ENCODE data around the gene SRSF5. TPM values are rescaled to one million over a fixed set of nuclear protein-coding genes. Genes with fewer than 3 reads are reported as not detected.

The SRSF5 gene
- total RNA-seq, 1 donor from 2014 or later = 304 TPM

DNA sequence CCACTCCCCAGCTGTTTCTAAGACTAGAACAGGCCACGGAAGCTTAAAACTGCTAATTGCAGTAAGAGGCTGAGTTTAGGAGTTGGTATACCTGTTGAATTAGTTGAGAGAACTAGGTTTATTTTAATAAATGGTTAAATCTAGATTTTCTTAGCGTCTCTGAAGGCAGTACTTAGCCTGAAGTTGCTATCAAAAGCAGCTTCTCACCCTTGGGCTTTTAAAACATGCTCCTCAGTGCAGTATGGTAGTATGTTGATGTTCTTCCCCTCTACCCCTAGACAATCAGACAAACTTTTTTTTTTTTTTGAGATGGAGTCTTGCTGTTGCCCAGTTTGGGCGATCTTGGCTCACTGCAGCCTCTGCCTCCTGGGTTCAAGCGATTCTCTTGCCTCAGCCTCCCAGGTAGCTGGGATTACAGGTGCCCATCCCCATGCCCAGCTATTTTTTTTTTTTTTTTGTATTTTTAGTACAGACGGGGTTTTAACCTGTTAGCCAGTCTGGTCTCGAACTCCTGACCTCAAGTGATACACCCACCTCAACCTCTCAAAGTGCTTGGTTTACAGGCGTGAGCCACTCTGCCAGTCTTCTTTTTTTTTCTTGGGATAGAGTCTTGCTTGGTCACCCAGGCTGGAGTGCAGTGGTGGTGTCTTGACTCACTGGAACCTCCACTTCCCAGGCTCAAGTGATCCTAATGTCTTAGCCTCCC lies 6.8 kb downstream of the SRSF5 start:
- Mint-ChIP-seq H3K4me3 (no peak overlapping the region), H3K4me1 (ENCODE audit: low read depth) (peaks cover 61% of the 10 kb centered on the region), H3K27ac (no peak overlapping the region), H3K36me3 (ENCODE audit: low read depth) (peaks cover 72% of the 10 kb centered on the region), H3K9me3 (no peaks in the 10 kb centered on the region), H3K27me3 (ENCODE audit: insufficient read depth) (no peaks in the 10 kb centered on the region)
- intact Hi-C loops (cut with micrococcal nuclease) = no loop called here
- DNase-seq (ENCODE audit: low spot score) = no peak

- intact Hi-C loops (cut with micrococcal nuclease) = no loop called here
- H3K9me3 Mint-ChIP-seq = no peaks in the 10 kb centered on the region
- no peak overlapping the region for H3K4me3 Mint-ChIP-seq
- peaks cover 68% of the 10 kb centered on the region for H3K36me3 Mint-ChIP-seq (ENCODE audit: low read depth)
- no peaks in the 10 kb centered on the region for H3K27me3 Mint-ChIP-seq (ENCODE audit: insufficient read depth)
- H3K27ac Mint-ChIP-seq = no peak overlapping the region
- no peak for DNase-seq (ENCODE audit: low spot score)
- H3K4me1 Mint-ChIP-seq (ENCODE audit: low read depth) = peaks cover 48% of the 10 kb centered on the region
Observed at GRCh38 chr14:69775012-69775411, 8.1 kb downstream of the SRSF5 start.

DNA sequence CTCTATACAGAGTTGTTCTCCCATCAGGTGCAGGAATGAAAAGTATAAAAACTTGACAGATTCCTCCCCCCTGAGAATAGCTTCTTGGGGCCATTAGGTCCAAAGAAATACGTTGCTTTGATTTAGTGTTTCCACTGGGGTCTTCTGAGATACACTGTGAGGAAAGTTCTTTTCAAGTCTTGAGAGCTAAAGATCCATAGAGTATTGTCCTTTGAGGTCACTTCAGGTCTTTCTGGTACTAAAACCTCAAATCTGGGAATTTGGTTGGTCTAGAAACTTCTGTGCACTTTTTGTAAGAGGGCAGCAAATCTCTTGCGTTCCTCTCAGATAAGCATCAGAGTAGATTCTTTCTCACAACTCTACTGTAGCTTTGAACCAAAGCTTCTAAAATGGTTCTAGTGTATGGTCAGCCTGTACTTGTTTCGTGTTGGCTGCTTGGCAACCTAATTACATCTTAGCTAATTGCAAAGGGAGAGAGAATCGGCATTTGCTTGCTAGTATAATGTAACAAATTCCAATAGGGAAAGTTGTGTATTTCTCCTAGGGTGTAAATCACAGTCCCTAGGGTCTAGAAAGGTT lies 10.0 kb downstream of the SRSF5 start:
- Mint-ChIP-seq H3K9me3 (no peaks in the 10 kb centered on the region), H3K4me1 (ENCODE audit: low read depth) (peaks cover 34% of the 10 kb centered on the region), H3K27me3 (ENCODE audit: insufficient read depth) (no peaks in the 10 kb centered on the region), H3K4me3 (peak overlapping the region; percentile 19), H3K36me3 (ENCODE audit: low read depth) (peaks cover 55% of the 10 kb centered on the region), H3K27ac (peak overlapping the region; percentile 19)
- intact Hi-C loops (cut with micrococcal nuclease) = no loop called here
- DNase-seq (ENCODE audit: low spot score) = no peak

GRCh38 chr14:69779088-69779487 lies 12.1 kb downstream of the SRSF5 start:
- no peak for DNase-seq (ENCODE audit: low spot score)

GRCh38 chr14:69780092-69780491 lies 13.2 kb downstream of the SRSF5 start:
- Mint-ChIP-seq H3K27ac (no peak overlapping the region), H3K4me3 (no peak overlapping the region), H3K9me3 (no peaks in the 10 kb centered on the region), H3K4me1 (ENCODE audit: low read depth) (peaks cover 21% of the 10 kb centered on the region), H3K27me3 (ENCODE audit: insufficient read depth) (no peaks in the 10 kb centered on the region), H3K36me3 (ENCODE audit: low read depth) (peaks cover 36% of the 10 kb centered on the region)
- DNase-seq (ENCODE audit: low spot score) = no peak
- intact Hi-C loops (cut with micrococcal nuclease) = no loop called here

More at GRCh38 chr14:69779088-69779487, 12.1 kb downstream of the SRSF5 start:
- Mint-ChIP-seq H3K9me3 (no peaks in the 10 kb centered on the region), H3K27ac (no peak overlapping the region), H3K36me3 (ENCODE audit: low read depth) (peaks cover 39% of the 10 kb centered on the region), H3K4me1 (ENCODE audit: low read depth) (peaks cover 21% of the 10 kb centered on the region), H3K4me3 (no peak overlapping the region), H3K27me3 (ENCODE audit: insufficient read depth) (no peaks in the 10 kb centered on the region)
- intact Hi-C loops (cut with micrococcal nuclease) = no loop called here

DNA sequence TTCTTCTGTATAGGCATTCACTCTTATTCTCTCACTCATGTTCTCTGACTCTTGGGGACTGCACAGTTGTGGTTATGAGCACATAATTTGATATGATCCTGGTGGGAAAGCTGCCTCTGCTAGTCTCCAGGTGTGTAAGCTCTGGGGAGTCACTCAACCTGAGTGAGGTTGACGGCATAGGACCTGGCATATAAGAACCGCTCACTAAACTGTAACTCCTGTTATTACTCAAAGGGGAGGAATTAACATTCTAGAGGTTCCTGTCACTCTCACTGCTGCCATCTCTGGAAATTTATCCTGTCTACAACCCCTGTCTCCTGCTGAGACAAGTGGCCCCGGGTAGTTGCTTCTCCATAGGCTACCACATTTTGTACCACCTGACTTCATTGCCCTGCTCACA lies 14.0 kb downstream of the SRSF5 start:
- peaks cover 29% of the 10 kb centered on the region for H3K36me3 Mint-ChIP-seq (ENCODE audit: low read depth)
- H3K27ac Mint-ChIP-seq = no peak overlapping the region
- no peak overlapping the region for H3K4me3 Mint-ChIP-seq
- intact Hi-C loops (cut with micrococcal nuclease) = no loop called here
- no peak for DNase-seq (ENCODE audit: low spot score)
- H3K9me3 Mint-ChIP-seq = no peaks in the 10 kb centered on the region
- H3K4me1 Mint-ChIP-seq (ENCODE audit: low read depth) = peaks cover 14% of the 10 kb centered on the region
- H3K27me3 Mint-ChIP-seq (ENCODE audit: insufficient read depth) = no peaks in the 10 kb centered on the region

GRCh38 chr14:69784942-69785341 lies 18.0 kb downstream of the SRSF5 start:
- no peak overlapping the region for H3K4me3 Mint-ChIP-seq
- intact Hi-C loops (cut with micrococcal nuclease) = no loop called here
- H3K4me1 Mint-ChIP-seq (ENCODE audit: low read depth) = no peaks in the 10 kb centered on the region
- H3K9me3 Mint-ChIP-seq = no peaks in the 10 kb centered on the region
- no peaks in the 10 kb centered on the region for H3K27me3 Mint-ChIP-seq (ENCODE audit: insufficient read depth)
- H3K36me3 Mint-ChIP-seq (ENCODE audit: low read depth) = peaks cover 1% of the 10 kb centered on the region
- DNase-seq (ENCODE audit: low spot score) = no peak
- no peak overlapping the region for H3K27ac Mint-ChIP-seq

GRCh38 chr14:69786603-69787002 lies 19.7 kb downstream of the SRSF5 start:
- no peaks in the 10 kb centered on the region for H3K4me1 Mint-ChIP-seq (ENCODE audit: low read depth)
- H3K9me3 Mint-ChIP-seq = no peaks in the 10 kb centered on the region
- intact Hi-C loops (cut with micrococcal nuclease) = no loop called here

DNA sequence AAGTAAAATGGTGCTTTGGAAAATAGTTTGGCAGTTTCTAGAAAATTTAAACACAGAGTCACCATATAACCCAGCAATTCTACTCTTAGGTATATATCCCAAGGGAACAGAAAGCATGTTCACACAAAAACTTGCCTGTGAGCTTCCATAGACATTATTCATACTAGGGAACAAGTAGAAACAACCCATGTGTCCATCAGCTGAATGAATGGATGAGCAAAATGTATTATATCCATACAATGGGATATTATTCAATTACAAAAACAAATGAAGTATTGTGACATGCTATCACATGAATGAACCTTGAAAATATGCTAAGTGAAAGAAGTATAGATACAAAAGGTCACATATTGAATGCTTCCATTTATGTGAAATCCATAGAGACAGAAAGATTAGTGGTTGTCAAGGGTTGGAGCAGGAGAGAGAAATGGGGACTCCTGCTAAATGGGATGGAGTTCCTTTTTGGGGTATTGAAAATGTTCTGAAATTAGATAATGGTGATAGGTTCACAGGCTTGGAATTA lies 22.2 kb downstream of the SRSF5 start:
- Mint-ChIP-seq H3K4me3 (no peak overlapping the region), H3K4me1 (ENCODE audit: low read depth) (no peaks in the 10 kb centered on the region), H3K27ac (no peak overlapping the region), H3K27me3 (ENCODE audit: insufficient read depth) (peaks cover 5% of the 10 kb centered on the region), H3K9me3 (no peaks in the 10 kb centered on the region), H3K36me3 (ENCODE audit: low read depth) (no peaks in the 10 kb centered on the region)
- no peak for DNase-seq (ENCODE audit: low spot score)
- intact Hi-C loops (cut with micrococcal nuclease) = no loop called here

More at GRCh38 chr14:69786603-69787002, 19.7 kb downstream of the SRSF5 start:
- no peaks in the 10 kb centered on the region for H3K27me3 Mint-ChIP-seq (ENCODE audit: insufficient read depth)
- no peak for DNase-seq (ENCODE audit: low spot score)
- H3K36me3 Mint-ChIP-seq (ENCODE audit: low read depth) = no peaks in the 10 kb centered on the region
- no peak overlapping the region for H3K4me3 Mint-ChIP-seq
- no peak overlapping the region for H3K27ac Mint-ChIP-seq

DNA sequence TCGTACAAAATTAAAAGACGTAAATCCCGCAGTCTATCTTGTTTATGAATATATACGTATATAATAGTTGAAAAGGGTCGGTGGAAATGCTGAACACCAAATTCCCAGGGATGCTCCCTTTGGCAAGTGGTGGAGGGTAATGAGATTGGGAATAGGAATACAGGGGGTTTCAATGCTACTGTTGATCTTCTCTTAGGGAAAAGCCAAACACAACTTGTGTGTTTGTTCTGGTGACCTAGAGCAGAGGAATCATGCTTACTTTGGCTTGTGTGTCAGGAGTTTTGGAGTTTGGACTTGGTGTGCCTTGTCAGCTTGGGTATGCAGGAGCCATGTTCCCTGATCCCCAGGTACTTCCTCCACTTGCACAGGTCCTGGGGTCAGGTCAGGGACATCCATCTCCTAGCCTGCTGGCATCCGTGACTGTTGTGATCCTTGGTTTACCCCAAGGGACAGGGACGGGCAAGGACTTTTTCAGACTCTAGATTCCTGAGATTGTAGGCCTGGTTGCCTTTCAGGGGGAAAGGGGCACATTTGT lies 26.0 kb downstream of the SRSF5 start:
- no peaks in the 10 kb centered on the region for H3K9me3 Mint-ChIP-seq
- no peak overlapping the region for H3K4me3 Mint-ChIP-seq
- no peak overlapping the region for H3K27ac Mint-ChIP-seq
- intact Hi-C loops (cut with micrococcal nuclease) = no loop called here
- H3K27me3 Mint-ChIP-seq (ENCODE audit: insufficient read depth) = peaks cover 6% of the 10 kb centered on the region
- no peaks in the 10 kb centered on the region for H3K36me3 Mint-ChIP-seq (ENCODE audit: low read depth)
- no peaks in the 10 kb centered on the region for H3K4me1 Mint-ChIP-seq (ENCODE audit: low read depth)
- no peak for DNase-seq (ENCODE audit: low spot score)

DNA sequence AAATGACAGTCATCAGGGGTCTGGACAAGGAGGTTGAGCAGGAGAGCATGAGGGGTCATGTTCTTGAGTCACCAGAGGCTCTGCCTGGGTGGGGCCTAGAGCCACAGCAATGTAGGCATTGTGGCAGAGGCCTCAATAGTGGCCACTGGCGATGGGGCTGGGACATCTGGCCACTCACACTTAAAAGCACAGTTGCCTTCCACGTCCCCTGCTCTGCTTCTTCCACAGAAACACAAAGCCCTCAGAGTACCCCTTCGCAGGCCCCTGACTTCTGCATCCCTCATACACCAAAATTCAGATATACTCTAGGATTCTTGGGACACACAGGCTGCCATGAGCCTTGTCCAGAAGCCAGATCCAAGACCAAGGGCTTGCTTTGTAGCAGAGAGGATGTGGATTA lies 27.8 kb downstream of the SRSF5 start:
- Mint-ChIP-seq H3K27ac (no peak overlapping the region), H3K4me1 (ENCODE audit: low read depth) (no peaks in the 10 kb centered on the region), H3K9me3 (no peaks in the 10 kb centered on the region), H3K36me3 (ENCODE audit: low read depth) (no peaks in the 10 kb centered on the region), H3K27me3 (ENCODE audit: insufficient read depth) (peaks cover 6% of the 10 kb centered on the region), H3K4me3 (no peak overlapping the region)
- no peak for DNase-seq (ENCODE audit: low spot score)
- intact Hi-C loops (cut with micrococcal nuclease) = no loop called here

- Mint-ChIP-seq H3K27ac (no peak overlapping the region), H3K4me3 (no peak overlapping the region), H3K36me3 (ENCODE audit: low read depth) (no peaks in the 10 kb centered on the region), H3K9me3 (no peaks in the 10 kb centered on the region), H3K4me1 (ENCODE audit: low read depth) (no peaks in the 10 kb centered on the region), H3K27me3 (ENCODE audit: insufficient read depth) (peaks cover 11% of the 10 kb centered on the region)
- no peak for DNase-seq (ENCODE audit: low spot score)
- intact Hi-C loops (cut with micrococcal nuclease) = no loop called here
Observed at GRCh38 chr14:69795691-69796090, 28.7 kb downstream of the SRSF5 start.

GRCh38 chr14:69796797-69797500 lies 30.0 kb downstream of the SRSF5 start, which contains the start of gene SLC10A1:
Gene SLC10A1 (minus strand): TSS chr14:69797241. CDS start chr14:69797155, 86 bp downstream.
- intact Hi-C loops (cut with micrococcal nuclease) = no loop called here
- Mint-ChIP-seq H3K36me3 (ENCODE audit: low read depth) (no peaks in the 10 kb centered on the region), H3K27me3 (ENCODE audit: insufficient read depth) (peaks cover 16% of the 10 kb centered on the region), H3K4me1 (ENCODE audit: low read depth) (no peaks in the 10 kb centered on the region), H3K27ac (no peak within 1 kb of the TSS), H3K4me3 (no peak within 1 kb of the TSS), H3K9me3 (no peaks in the 10 kb centered on the region)
- DNase-seq (ENCODE audit: low spot score) = no peak

Measured in activated T-helper 1 cell treated with anti-CD3 and anti-CD28 coated beads, Interleukin-12 subunit alpha, Interleukin-12 subunit beta, Interleukin-2, Interleukin-4 antibody, amounts not matched to agents 30 ng/mL and 10 ng/mL and 1 ng/mL, durations not matched to agents 14 hours and 24 hours and 36 hours (primary cell).